BLaER1 (cell line): Measurements from ENCODE around the gene P3H1.
"Not testable (repeated sequence)": the region's sequence is repeated elsewhere in the genome, so short reads cannot be mapped to it uniquely, and the experiment has no call there.

ENCODE experiments used
- H3K27ac ChIP-seq: shearing (Covaris generic); formaldehyde crosslinking; 2 replicates; pipeline ENCODE4 v1.8.1; 2022
- H3K27me3 ChIP-seq: shearing (Covaris generic); formaldehyde crosslinking; 2 replicates; pipeline ENCODE4 v1.8.1; 2022
- H3K36me3 ChIP-seq: shearing (Covaris generic); formaldehyde crosslinking; 2 replicates; pipeline ENCODE4 v1.8.1; 2022
- H3K4me1 ChIP-seq: shearing (Covaris generic); formaldehyde crosslinking; 2 replicates; pipeline ENCODE4 v1.8.1; 2022
- H3K4me2 ChIP-seq: shearing (Covaris generic); formaldehyde crosslinking; 2 replicates; pipeline ENCODE4 v1.8.1; 2022
- H3K4me3 ChIP-seq: shearing (Covaris generic); formaldehyde crosslinking; 2 replicates; pipeline ENCODE4 v1.8.1; 2022
- H3K9ac ChIP-seq: shearing (Covaris generic); formaldehyde crosslinking; 2 replicates; pipeline ENCODE4 v1.8.1; 2022
- H3K9me3 ChIP-seq: shearing (Covaris generic); formaldehyde crosslinking; 2 replicates; pipeline ENCODE4 v1.8.1; 2022
- H4K20me1 ChIP-seq: shearing (Covaris generic); formaldehyde crosslinking; 2 replicates; pipeline ENCODE4 v1.8.1; 2022
- Cebpa-rat ChIP-seq: shearing (Covaris generic); IDR thresholded peaks from 2 replicates; pipeline ENCODE4 v1.8.1; 2022

P3H1 gene

DNA sequence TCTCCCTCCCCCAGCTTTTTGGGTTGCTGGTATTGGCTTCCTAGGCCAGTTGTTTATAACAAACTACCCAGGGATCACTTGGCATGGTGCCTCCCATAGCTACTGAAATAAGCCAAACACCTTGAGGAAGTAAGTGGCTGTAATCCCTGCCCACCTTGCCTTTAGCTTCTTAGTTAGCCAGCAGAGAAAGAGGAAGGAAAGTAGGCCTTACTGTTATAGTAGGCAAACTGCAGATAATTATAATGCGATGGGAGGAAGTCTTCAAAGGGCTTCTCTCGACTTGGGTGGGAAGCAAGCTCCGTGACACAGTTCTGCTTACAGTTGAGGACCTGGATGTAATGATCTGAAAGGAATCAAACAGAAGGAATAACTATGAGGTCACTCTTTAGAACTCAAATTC, 8.2 kb downstream of the P3H1 start:
- peaks cover 27% of the 10 kb centered on the region for H3K4me1 ChIP-seq
- H3K27ac ChIP-seq = no peak overlapping the region; the same call in 1 of the 2 replicates
- peaks cover 12% of the 10 kb centered on the region; the same call in 1 of the 2 replicates for H4K20me1 ChIP-seq
- peaks cover 91% of the 10 kb centered on the region for H3K36me3 ChIP-seq
- no peak for TF ChIP-seq Cebpa-rat
- no peaks in the 10 kb centered on the region for H3K9me3 ChIP-seq
- no peak overlapping the region for H3K4me3 ChIP-seq
- H3K27me3 ChIP-seq = no peaks in the 10 kb centered on the region
- peak overlapping the region; percentile 28; the same call in 1 of the 2 replicates for H3K4me2 ChIP-seq
- H3K9ac ChIP-seq = no peak overlapping the region

- H3K4me1 ChIP-seq = peaks cover 20% of the 10 kb centered on the region
- no peak for TF ChIP-seq Cebpa-rat
- H3K9ac ChIP-seq = no peak overlapping the region
- peaks cover 7% of the 10 kb centered on the region; the same call in 1 of the 2 replicates for H4K20me1 ChIP-seq
- no peak overlapping the region for H3K4me3 ChIP-seq
- no peak overlapping the region for H3K4me2 ChIP-seq
- no peak overlapping the region for H3K27ac ChIP-seq
- H3K9me3 ChIP-seq = no peaks in the 10 kb centered on the region
- H3K36me3 ChIP-seq = peaks cover 99% of the 10 kb centered on the region
- H3K27me3 ChIP-seq = no peaks in the 10 kb centered on the region
These were observed 8.9 kb downstream of the P3H1 start for GRCh38 chr1:42757892-42758275.

DNA sequence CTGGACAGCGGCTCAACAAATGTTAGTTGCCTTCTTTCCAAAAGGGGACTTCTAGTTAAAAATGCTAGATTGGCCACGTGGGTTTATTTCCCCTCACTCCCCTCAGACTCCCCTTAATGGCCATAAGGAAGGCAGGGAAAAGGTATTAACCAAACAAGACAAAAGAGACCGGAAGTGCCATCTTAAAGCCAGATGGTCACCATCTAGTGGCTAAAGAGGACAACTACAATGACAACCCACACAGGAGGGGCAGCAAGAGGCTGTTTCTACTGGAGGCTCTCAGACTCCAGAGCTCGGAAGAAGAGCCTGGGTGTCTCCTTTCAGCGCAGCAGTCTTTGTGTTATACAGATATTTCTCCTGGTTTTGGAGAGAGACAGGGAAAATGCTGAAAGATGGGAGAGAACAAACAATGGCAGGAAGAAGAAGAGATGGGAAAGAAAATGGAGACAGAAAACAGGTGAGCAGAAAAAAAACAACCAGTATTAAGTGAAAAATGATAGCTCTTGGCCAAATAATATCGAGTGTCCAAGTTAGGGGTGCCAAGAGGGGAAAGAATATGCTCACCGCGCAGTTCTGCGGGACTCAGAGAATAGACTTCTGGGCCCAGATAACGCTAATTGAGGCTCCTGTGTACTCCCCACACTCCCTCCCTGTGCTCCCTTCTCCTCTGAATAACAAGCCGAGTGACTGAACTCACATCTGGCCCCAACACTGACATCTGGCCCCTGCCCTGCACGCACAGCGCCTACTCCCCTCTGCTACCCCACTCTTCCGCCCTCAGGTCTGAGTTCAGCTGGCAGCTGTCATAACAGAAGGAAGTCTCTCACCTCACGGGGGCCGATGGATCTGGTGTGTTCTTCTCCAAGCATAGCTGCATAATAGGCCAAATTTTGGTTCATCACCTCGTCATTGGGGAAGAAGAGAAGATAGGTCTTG, 9.6 kb downstream of the P3H1 start:
- TF ChIP-seq Cebpa-rat = no peak
- Histone ChIP-seq H3K4me3 (no peak overlapping the region), H3K36me3 (peaks cover 99% of the 10 kb centered on the region), H3K9me3 (peaks cover 6% of the 10 kb centered on the region), H3K4me1 (peaks cover 14% of the 10 kb centered on the region), H4K20me1 (0 out of 2 replicates have a peak, but pooled peaks cover under 1% of the 10 kb centered on the region), H3K9ac (no peak overlapping the region), H3K27ac (no peak overlapping the region), H3K4me2 (no peak overlapping the region), H3K27me3 (no peaks in the 10 kb centered on the region)

DNA sequence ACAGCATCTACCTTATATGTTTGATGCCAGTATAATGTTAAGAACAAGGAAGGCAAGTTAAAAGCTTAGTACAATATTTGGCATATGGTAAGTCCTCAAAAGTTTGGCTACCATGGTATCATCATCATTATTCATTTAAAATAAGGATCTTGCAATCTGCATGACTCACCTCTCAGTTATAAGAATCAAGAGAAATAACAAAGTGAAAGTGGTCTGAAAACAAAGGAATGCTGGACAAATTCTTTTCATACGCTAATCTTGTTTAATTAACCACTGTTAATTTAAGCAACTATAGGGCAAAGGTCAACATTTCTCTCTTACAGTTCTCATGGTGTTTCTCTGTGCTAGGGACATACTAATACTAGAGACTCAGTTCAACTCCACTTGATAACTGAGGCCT, 13.8 kb downstream of the P3H1 start:
- Histone ChIP-seq H3K9me3 (peaks cover 14% of the 10 kb centered on the region), H3K27me3 (no peaks in the 10 kb centered on the region), H3K9ac (no peak overlapping the region), H3K4me2 (no peak overlapping the region), H3K27ac (no peak overlapping the region), H3K36me3 (peaks cover 90% of the 10 kb centered on the region), H3K4me3 (no peak overlapping the region), H3K4me1 (no peaks in the 10 kb centered on the region), H4K20me1 (no peaks in the 10 kb centered on the region)
- no peak for TF ChIP-seq Cebpa-rat

GRCh38 chr1:42752284-42752683, 14.5 kb downstream of the P3H1 start:
- H3K36me3 ChIP-seq = peaks cover 90% of the 10 kb centered on the region

DNA sequence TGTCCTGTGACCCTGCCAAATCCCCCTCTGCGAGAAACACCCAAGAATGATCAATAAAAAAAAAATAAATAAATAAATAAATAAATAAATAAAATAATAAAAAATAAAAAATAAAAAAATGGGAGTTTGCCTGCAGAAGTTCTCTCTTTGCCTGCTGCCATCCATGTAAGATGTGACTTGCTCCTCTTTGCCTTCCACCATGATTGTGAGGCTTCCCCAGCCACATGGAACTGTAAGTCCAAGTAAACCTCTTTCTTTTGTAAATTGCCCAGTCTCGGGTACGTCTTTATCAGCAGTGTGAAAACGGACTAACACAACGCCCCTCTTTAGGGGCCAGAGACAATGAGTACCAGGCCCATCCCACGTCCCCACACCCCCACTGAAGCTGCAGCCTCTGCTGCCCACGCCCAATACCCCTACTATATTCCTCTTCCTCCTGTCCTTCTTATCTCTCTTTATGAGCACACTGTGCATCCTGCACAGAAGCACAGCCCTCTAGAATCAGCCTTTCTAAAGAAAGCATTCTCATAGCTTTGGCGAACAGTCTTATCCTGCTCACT, 15.2 kb downstream of the P3H1 start:
- H3K4me3 ChIP-seq, H3K27me3 ChIP-seq, H4K20me1 ChIP-seq, H3K4me1 ChIP-seq, H3K9ac ChIP-seq, H3K27ac ChIP-seq, H3K4me2 ChIP-seq: not testable (repeated sequence)
- Histone ChIP-seq H3K9me3 (peaks cover 14% of the 10 kb centered on the region), H3K36me3 (peaks cover 90% of the 10 kb centered on the region)

More at GRCh38 chr1:42752284-42752683, 14.5 kb downstream of the P3H1 start:
- no peaks in the 10 kb centered on the region for H4K20me1 ChIP-seq
- no peak overlapping the region for H3K4me2 ChIP-seq
- H3K4me1 ChIP-seq = no peaks in the 10 kb centered on the region
- H3K4me3 ChIP-seq = no peak overlapping the region
- H3K27me3 ChIP-seq = no peaks in the 10 kb centered on the region
- H3K27ac ChIP-seq = no peak overlapping the region
- peaks cover 14% of the 10 kb centered on the region for H3K9me3 ChIP-seq
- H3K9ac ChIP-seq = no peak overlapping the region
- no peak for TF ChIP-seq Cebpa-rat

DNA sequence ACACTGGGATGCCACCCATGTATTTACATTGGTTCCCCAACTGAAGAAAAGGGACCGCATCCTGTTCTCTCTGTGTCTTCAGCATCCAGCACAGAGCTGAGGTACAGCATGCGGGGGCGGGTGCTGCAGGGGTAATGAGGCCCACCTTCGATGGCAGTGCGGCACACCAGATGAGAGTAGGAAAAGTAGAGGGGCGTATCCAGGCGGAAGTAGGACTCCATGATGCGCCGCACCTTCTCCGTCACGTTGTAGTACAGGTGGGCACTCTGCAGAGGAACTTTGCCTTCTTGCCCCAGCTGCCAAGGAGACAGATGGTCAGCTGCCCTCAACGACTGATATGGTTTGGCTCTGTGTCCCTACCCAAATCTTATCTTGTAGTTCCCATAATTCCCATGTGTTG, 16.8 kb downstream of the P3H1 start:
- no peaks in the 10 kb centered on the region for H4K20me1 ChIP-seq
- H3K27me3 ChIP-seq = no peaks in the 10 kb centered on the region
- no peak for TF ChIP-seq Cebpa-rat
- no peak overlapping the region for H3K9ac ChIP-seq
- peaks cover 14% of the 10 kb centered on the region for H3K9me3 ChIP-seq
- H3K4me3 ChIP-seq = no peak overlapping the region
- no peaks in the 10 kb centered on the region for H3K4me1 ChIP-seq
- peaks cover 90% of the 10 kb centered on the region for H3K36me3 ChIP-seq
- no peak overlapping the region for H3K27ac ChIP-seq
- H3K4me2 ChIP-seq = no peak overlapping the region

DNA sequence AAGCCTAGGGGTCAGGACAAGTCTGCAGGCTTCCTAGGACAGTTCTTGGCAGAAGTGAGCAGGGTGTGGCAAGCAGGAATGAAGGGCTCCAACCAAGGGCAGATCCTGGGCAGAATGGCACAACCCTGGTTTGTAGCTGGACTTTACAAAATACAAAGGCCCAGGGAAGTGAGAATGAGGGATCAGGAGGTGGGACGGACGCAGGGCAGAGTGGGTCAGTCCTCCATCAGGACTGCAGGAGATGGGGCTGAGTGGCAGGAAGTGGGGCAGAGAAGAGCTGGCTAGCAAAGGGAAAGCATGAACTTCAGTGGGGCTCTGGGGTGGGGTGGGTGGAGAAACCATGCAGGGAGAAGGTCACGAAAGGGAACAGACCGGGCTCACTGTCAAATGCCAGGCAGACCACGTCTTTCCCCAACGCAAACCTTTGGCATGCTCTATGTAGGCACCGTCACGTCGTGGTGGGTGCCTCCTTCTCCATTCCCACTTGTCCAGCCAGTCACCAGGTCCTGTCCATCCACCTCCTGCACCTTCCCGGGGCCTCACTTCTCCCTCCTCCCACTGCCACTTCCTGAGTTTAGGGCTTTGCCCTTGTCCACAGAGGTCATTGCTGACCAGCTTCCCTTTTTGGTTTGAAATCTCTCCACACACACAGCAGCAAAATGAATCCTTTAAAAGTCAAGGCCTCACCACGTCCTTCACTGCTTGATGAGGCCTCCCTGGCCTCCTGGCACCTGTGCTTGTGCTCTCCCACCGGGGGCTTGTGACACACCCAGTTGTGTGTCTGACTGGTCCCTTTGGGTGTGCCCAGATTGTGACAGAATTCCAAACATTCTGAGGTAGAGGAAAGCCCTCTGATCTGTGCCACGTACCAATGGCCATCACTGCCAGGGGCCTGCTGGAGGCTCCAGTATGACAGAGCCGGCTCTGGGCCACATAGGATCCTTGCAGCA, 18.1 kb downstream of the P3H1 start:
- no peak for TF ChIP-seq Cebpa-rat
- peaks cover 14% of the 10 kb centered on the region for H3K9me3 ChIP-seq
- H3K4me2 ChIP-seq = no peak overlapping the region
- peaks cover 81% of the 10 kb centered on the region for H3K36me3 ChIP-seq
- no peak overlapping the region for H3K4me3 ChIP-seq
- H3K9ac ChIP-seq = no peak overlapping the region
- no peak overlapping the region for H3K27ac ChIP-seq
- H3K27me3 ChIP-seq = no peaks in the 10 kb centered on the region
- H3K4me1 ChIP-seq = no peaks in the 10 kb centered on the region
- no peaks in the 10 kb centered on the region for H4K20me1 ChIP-seq

DNA sequence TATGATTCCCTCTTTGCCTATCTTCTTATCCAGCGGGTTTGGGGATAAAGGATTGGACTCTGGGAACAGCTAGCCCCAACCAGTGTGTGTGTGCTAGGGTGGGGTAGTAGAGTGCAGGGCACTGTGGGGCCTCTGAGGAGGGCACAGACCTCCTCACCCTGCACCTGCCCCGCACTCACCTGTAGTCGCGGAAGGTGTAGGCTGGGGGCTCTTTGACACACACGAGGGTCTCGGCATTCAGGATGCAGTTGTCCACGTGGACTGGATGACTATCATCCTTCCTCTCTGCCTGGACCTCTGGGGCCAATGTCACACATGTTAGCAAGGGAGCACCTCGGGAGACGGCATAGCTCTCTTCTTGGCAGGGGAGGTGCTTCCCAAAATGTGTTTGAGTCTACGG, 18.8 kb downstream of the P3H1 start:
- Histone ChIP-seq H3K4me1 (no peaks in the 10 kb centered on the region), H3K36me3 (peaks cover 74% of the 10 kb centered on the region), H3K4me2 (no peak overlapping the region), H4K20me1 (no peaks in the 10 kb centered on the region), H3K27ac (no peak overlapping the region), H3K9me3 (peaks cover 14% of the 10 kb centered on the region), H3K9ac (no peak overlapping the region), H3K27me3 (no peaks in the 10 kb centered on the region), H3K4me3 (no peak overlapping the region)
- TF ChIP-seq Cebpa-rat = no peak
